Measurements from ENCODE around the gene THADA.

The THADA gene

GRCh38 chr2:43246641-43247040 lies 349.2 kb downstream of the THADA start:
- TF ChIP-seq CTCF (IDR thresholded peaks at IDR 0.05): no peak

- TF ChIP-seq CTCF (IDR thresholded peaks at IDR 0.05): no peak
Measured at GRCh38 chr2:43241558-43241957, 354.3 kb downstream of the THADA start.

GRCh38 chr2:43240766-43241150 lies 355.1 kb downstream of the THADA start:
- no peak for TF ChIP-seq CTCF (IDR thresholded peaks at IDR 0.05)

- TF ChIP-seq CTCF (IDR thresholded peaks at IDR 0.05): no peak
Measured at GRCh38 chr2:43239981-43240765, 355.7 kb downstream of the THADA start.

GRCh38 chr2:43238813-43239212 lies 357.0 kb downstream of the THADA start:
- no peak for TF ChIP-seq CTCF (IDR thresholded peaks at IDR 0.05)

GRCh38 chr2:43238176-43238575 lies 357.7 kb downstream of the THADA start:
- no peak for TF ChIP-seq CTCF (IDR thresholded peaks at IDR 0.05)

GRCh38 chr2:43233218-43234212 lies 362.3 kb downstream of the THADA start:
- TF ChIP-seq CTCF (IDR thresholded peaks at IDR 0.05): no peak

All from LNCAP (cell line).